Neuronal stem cell (in vitro differentiated cells): Measurements from ENCODE around the gene CEP131.

ENCODE experiments used
- DNase-seq: peaks from one replicate; pipeline ENCODE4 v3.0.0-alpha.2; 2013; ENCODE audit warnings: low spot score
- H2AFZ ChIP-seq: one replicate; pipeline ENCODE4 v1.6.1; 2013; ENCODE audit warnings: mild to moderate bottlenecking, low read length, inconsistent platforms
- H2AK5ac ChIP-seq: 2 replicates; pipeline ENCODE4 v1.6.1; 2013; ENCODE audit warnings: low read depth, mild to moderate bottlenecking, inconsistent platforms, low read length, moderate library complexity, mixed read lengths
- H2BK120ac ChIP-seq: 2 replicates; pipeline ENCODE4 v1.6.1; 2013; ENCODE audit warnings: low read depth, mild to moderate bottlenecking, inconsistent platforms, low read length, moderate library complexity, mixed read lengths
- H2BK12ac ChIP-seq: one replicate; pipeline ENCODE4 v1.6.1; 2013; ENCODE audit warnings: low read length, inconsistent platforms
- H2BK15ac ChIP-seq: 2 replicates; pipeline ENCODE4 v1.6.1; 2013; ENCODE audit warnings: mild to moderate bottlenecking, low read length, inconsistent platforms, mixed read lengths
- H2BK5ac ChIP-seq: one replicate; pipeline ENCODE4 v1.6.1; 2013; ENCODE audit warnings: inconsistent platforms, mild to moderate bottlenecking, low read length, moderate library complexity
- H3K14ac ChIP-seq: one replicate; pipeline ENCODE4 v1.6.1; 2013; ENCODE audit warnings: low read length, inconsistent platforms
- H3K18ac ChIP-seq: 2 replicates; pipeline ENCODE4 v1.6.1; 2013; ENCODE audit warnings: low read length, inconsistent platforms
- H3K23ac ChIP-seq: 2 replicates; pipeline ENCODE4 v1.6.1; 2013; ENCODE audit warnings: low read depth, mild to moderate bottlenecking, mixed read lengths, low read length, inconsistent platforms; ENCODE audit not compliant: poor library complexity
- H3K27ac ChIP-seq: replicated peaks from 3 replicates; pipeline ENCODE4 v1.5.1; 2013; ENCODE audit warnings: low read length, inconsistent platforms
- H3K27me3 ChIP-seq, 3 experiments: 2 replicates each; pipeline ENCODE4 v1.6.1; 2013; ENCODE audit warnings: low read length in 3 of 3, mild to moderate bottlenecking in 2 of 3, inconsistent platforms in 1 of 3, low read depth in 1 of 3, mixed read lengths in 1 of 3, moderate library complexity in 1 of 3; ENCODE audit not compliant: control insufficient read depth in 3 of 3, insufficient read depth in 3 of 3
- H3K36me3 ChIP-seq, 2 donors: replicated peaks in 1 of 2; 2 replicates each; pipeline ENCODE4 v1.6.1; 2013; ENCODE audit warnings: low read length in 2 of 2; ENCODE audit not compliant: control insufficient read depth in 2 of 2, insufficient read depth in 2 of 2
- H3K4ac ChIP-seq: 2 replicates; pipeline ENCODE4 v1.6.1; 2013; ENCODE audit warnings: inconsistent platforms, mild to moderate bottlenecking, low read length, moderate library complexity
- H3K4me1 ChIP-seq, 2 donors: 1 replicate in 1 of 2; 2 replicates in 1 of 2; pipeline ENCODE4 v1.6.1; 2013; ENCODE audit warnings: low read length in 2 of 2, low read depth in 1 of 2; ENCODE audit not compliant: control insufficient read depth in 2 of 2, insufficient read depth in 1 of 2
- H3K4me2 ChIP-seq: one replicate; pipeline ENCODE4 v1.6.1; 2013; ENCODE audit warnings: mild to moderate bottlenecking, low read length, inconsistent platforms; ENCODE audit not compliant: insufficient read depth, poor library complexity, severe bottlenecking
- H3K4me3 ChIP-seq, 2 donors: 2 replicates each; pipeline ENCODE4 v1.5.1; 2013; ENCODE audit warnings: low read length in 2 of 2, mild to moderate bottlenecking in 2 of 2, inconsistent platforms in 1 of 2, moderate library complexity in 1 of 2
- H3K79me1 ChIP-seq: one replicate; pipeline ENCODE4 v1.6.1; 2013; ENCODE audit warnings: low read depth, mild to moderate bottlenecking, inconsistent platforms, low read length, moderate library complexity
- H3K9ac ChIP-seq: one replicate; pipeline ENCODE4 v1.6.1; 2013; ENCODE audit warnings: mild to moderate bottlenecking, low read depth, low read length, inconsistent platforms; ENCODE audit not compliant: poor library complexity
- H3K9me3 ChIP-seq, 2 donors: replicated peaks in 1 of 2; 2 replicates each; pipeline versions ENCODE3 to v1.6.1; 2013; ENCODE audit warnings: low read length in 2 of 2, mild to moderate bottlenecking in 2 of 2, inconsistent platforms in 1 of 2, low read depth in 1 of 2, mixed read lengths in 1 of 2, moderate library complexity in 1 of 2; ENCODE audit not compliant: control insufficient read depth in 2 of 2, insufficient read depth in 1 of 2
- H4K8ac ChIP-seq: one replicate; pipeline ENCODE4 v1.6.1; 2013; ENCODE audit warnings: low read depth, mild to moderate bottlenecking, inconsistent platforms, low read length, moderate library complexity
- H4K91ac ChIP-seq: one replicate; pipeline ENCODE4 v1.6.1; 2013; ENCODE audit warnings: low read length, low read depth, mild to moderate bottlenecking, inconsistent platforms; ENCODE audit not compliant: poor library complexity
- WGBS, 2 donors: extraction: QIAGEN DNeasy Blood & Tissue Kit; methylation state at CpG; one replicate each; pipeline ENCODE4 v1.1.7; 2013; ENCODE audit warnings: missing lambda C conversion rate in 2 of 2, mixed read lengths in 1 of 2; ENCODE audit not compliant: insufficient read length in 2 of 2, insufficient replicate concordance in 1 of 2; ENCODE audit errors: extremely low coverage in 2 of 2; 5-methylcytosine and 5-hydroxymethylcytosine counted together

Gene CEP131

GRCh38 chr17:81251094-81251708 lies 28.4 kb upstream of the CEP131 start:
- WGBS, 2 donors, result no CpG with 5 or more reads among the region's 25 CpGs
- no peak overlapping the region for H3K27ac ChIP-seq
- H3K4ac ChIP-seq, result no peak overlapping the region

DNA sequence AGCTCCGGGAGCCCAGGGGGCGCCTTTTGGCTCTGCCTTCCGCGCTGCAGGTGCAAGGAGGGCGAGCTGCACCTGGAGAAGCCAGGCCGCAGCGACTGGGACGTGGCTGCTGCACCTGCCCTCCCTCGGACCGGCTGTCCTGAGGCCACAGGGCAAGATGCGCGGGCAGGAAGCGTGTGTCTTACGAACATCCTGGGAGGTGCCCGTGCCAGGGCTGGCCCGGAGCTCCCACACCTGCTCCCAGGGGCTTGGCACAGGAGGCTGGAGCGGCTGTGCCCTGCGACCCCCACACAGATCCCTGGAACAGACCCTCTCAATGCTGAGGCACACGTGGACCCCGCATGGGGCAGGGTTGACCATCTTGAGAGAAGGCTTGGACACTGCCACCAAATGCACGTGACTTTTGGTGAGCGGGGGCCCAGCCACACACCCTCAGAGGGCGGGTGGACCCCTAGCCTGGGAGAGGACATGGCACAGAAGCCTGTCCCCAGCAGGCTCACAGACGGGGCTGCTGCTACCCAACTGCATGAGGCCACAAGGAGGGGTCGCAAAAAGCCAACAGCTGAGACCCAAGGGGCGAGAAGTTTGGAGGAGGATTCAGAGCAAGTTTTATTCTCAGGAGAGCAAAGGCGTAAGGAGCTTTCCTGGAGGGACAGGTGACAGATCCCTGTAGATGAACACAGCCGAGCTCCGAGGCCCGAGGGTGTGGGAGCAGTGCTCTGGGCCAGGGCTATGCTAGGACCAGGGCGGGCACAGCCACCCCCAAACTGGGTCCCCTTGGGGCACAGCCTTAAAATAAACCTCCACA lies 27.7 kb upstream of the CEP131 start:
- no peak overlapping the region for H2BK15ac ChIP-seq
- H3K14ac ChIP-seq, result no peak overlapping the region
- no peak overlapping the region for H2BK5ac ChIP-seq
- H4K8ac ChIP-seq, result no peak overlapping the region
- no peaks in the 10 kb centered on the region for H3K27me3 ChIP-seq
- peaks cover 10% of the 10 kb centered on the region for H3K79me1 ChIP-seq
- H3K4ac ChIP-seq, result no peak overlapping the region
- no peak overlapping the region for H3K4me2 ChIP-seq
- H3K4me3 ChIP-seq, result no peak overlapping the region
- peak overlapping the region; percentile 68 for H3K23ac ChIP-seq
- no peak overlapping the region for H2BK120ac ChIP-seq
- DNase-seq, result no peak
- no CpG with 5 or more reads among the region's 31 CpGs for WGBS, 2 donors
- H4K91ac ChIP-seq, result no peak overlapping the region
- no peak overlapping the region for H3K9ac ChIP-seq
- H3K4me1 ChIP-seq, result peaks cover 2 to 21% of the 10 kb centered on the region in 2 donors
- no peak overlapping the region for H2BK12ac ChIP-seq
- peaks cover 0 to 2% of the 10 kb centered on the region in 2 donors for H3K9me3 ChIP-seq
- no peak overlapping the region for H2AFZ ChIP-seq
- no peak overlapping the region for H3K27ac ChIP-seq
- H3K36me3 ChIP-seq, result peaks cover 8 to 18% of the 10 kb centered on the region in 2 donors
- no peak overlapping the region for H2AK5ac ChIP-seq
- H3K18ac ChIP-seq, result no peak overlapping the region

More at GRCh38 chr17:81251094-81251708, 28.4 kb upstream of the CEP131 start:
- Histone ChIP-seq H3K18ac (no peak overlapping the region), H4K91ac (no peak overlapping the region), H3K4me2 (no peak overlapping the region), H3K9ac (no peak overlapping the region), H3K9me3 (peaks cover 0 to 2% of the 10 kb centered on the region in 2 donors), H3K23ac (no peak overlapping the region), H3K36me3 (peaks cover 8 to 16% of the 10 kb centered on the region in 2 donors), H2BK5ac (no peak overlapping the region), H4K8ac (no peak overlapping the region), H2BK15ac (no peak overlapping the region), H2AK5ac (no peak overlapping the region), H2AFZ (no peak overlapping the region), H2BK120ac (no peak overlapping the region), H3K4me1 (peaks cover 2 to 21% of the 10 kb centered on the region in 2 donors), H3K27me3 (no peaks in the 10 kb centered on the region), H3K14ac (no peak overlapping the region), H2BK12ac (no peak overlapping the region), H3K4me3 (no peak overlapping the region), H3K79me1 (peaks cover 11% of the 10 kb centered on the region)
- no peak for DNase-seq

DNA sequence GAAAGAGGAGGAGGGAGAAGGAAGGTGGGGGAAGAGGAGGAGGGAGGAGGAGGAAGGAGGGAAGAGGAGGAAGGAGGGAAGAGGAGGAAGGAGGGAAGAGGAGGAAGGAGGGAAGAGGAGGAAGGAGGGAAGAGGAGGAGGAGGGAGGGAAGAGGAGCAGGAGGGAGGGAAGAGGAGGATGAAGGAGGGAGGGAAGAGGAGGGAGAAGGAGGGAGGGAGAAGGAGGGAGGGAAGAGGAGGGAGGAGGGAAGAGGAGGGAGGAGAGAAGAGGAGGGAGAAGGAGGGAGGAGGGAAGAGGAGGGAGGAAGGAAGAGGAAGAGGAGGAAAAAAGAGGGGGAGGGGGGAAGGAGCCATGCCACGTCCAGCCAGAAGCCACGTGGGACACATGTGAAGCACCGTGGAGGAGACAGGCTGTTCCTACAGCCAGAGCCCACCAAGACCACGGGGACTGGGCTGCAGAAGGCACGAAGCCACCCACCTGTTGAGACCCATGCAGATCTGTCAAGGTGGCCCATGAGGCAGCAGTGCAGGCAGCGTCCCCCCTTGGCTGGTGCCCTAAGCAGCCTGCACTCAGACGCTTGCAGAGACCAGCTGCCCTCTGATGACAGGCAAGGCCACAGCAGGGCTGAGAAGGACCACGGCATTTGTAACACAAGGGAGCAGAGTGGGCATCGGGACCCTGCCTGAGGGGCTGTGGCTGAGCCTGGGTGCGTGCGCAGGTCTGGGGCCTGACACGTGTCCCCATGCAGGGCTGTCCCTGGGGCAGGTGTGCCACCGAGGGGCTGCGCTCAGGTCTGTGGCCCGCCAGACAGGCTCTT lies 26.7 kb upstream of the CEP131 start:
- H4K8ac ChIP-seq, result peak overlapping the region; percentile 19
- H2BK15ac ChIP-seq, result no peak overlapping the region
- no peak overlapping the region for H2BK12ac ChIP-seq
- no peak overlapping the region for H3K4me3 ChIP-seq
- no peak for DNase-seq
- H3K27ac ChIP-seq, result no peak overlapping the region
- no peak overlapping the region for H3K9ac ChIP-seq
- peak overlapping the region; percentile 49 for H3K18ac ChIP-seq
- no peak overlapping the region for H2AFZ ChIP-seq
- peaks cover 0 to 2% of the 10 kb centered on the region in 2 donors for H3K9me3 ChIP-seq
- H3K14ac ChIP-seq, result no peak overlapping the region
- H3K79me1 ChIP-seq, result peaks cover 10% of the 10 kb centered on the region
- H3K36me3 ChIP-seq, result peaks cover 8 to 22% of the 10 kb centered on the region in 2 donors
- H3K4ac ChIP-seq, result no peak overlapping the region
- H3K27me3 ChIP-seq, result no peaks in the 10 kb centered on the region
- H4K91ac ChIP-seq, result no peak overlapping the region
- H3K23ac ChIP-seq, result peak overlapping the region; percentile 16
- H2BK5ac ChIP-seq, result no peak overlapping the region
- WGBS, 2 donors, result no CpG with 5 or more reads among the region's 15 CpGs
- no peak overlapping the region for H3K4me2 ChIP-seq
- H2BK120ac ChIP-seq, result no peak overlapping the region
- H2AK5ac ChIP-seq, result peak overlapping the region; percentile 63
- H3K4me1 ChIP-seq, result peaks cover 1 to 16% of the 10 kb centered on the region in 2 donors
